Activated CD4-positive, alpha-beta memory T cell treated with anti-CD3 and anti-CD28 coated beads, Interleukin-2, amount 10 ng/mL, durations not matched to agents 7 days and 5 days (primary cell): ENCODE results near the gene CLPTM1. TPM values are rescaled to one million over a fixed set of nuclear protein-coding genes. Genes with fewer than 3 reads are reported as not detected.

ENCODE experiments used
- CTCF ChIA-PET: fragments of 350-600 bp; sonication (Branson Sonifier 250); formaldehyde crosslinking; loops from one replicate; lab custom pipeline; 2021; ENCODE audit warnings: antibody characterized with exemption, inconsistent platforms; lab: Charles Lee
- POLR2A ChIA-PET: fragments of 350-600 bp; sonication (Branson Sonifier 250); formaldehyde crosslinking; loops from one replicate; lab custom pipeline; 2021; ENCODE audit warnings: antibody characterized with exemption; lab: Charles Lee
- DNase-seq: peaks from one replicate; pipeline ENCODE4 v3.0.0-alpha.2; 2020
- H3K27ac Mint-ChIP-seq: one replicate; pipeline ENCODE4 v1.8.0; 2021; ENCODE audit warnings: mild to moderate bottlenecking, mixed read lengths
- H3K27me3 Mint-ChIP-seq: one replicate; pipeline ENCODE4 v1.8.0; 2021; ENCODE audit warnings: mixed read lengths
- H3K36me3 Mint-ChIP-seq: one replicate; pipeline ENCODE4 v1.8.0; 2021; ENCODE audit warnings: low read depth, mixed read lengths
- H3K4me1 Mint-ChIP-seq: one replicate; pipeline ENCODE4 v1.8.0; 2021; ENCODE audit warnings: mixed read lengths
- H3K4me3 Mint-ChIP-seq: one replicate; pipeline ENCODE4 v1.8.0; 2021; ENCODE audit warnings: mild to moderate bottlenecking, mixed read lengths
- H3K9me3 Mint-ChIP-seq: one replicate; pipeline ENCODE4 v1.8.0; 2021; ENCODE audit warnings: mixed read lengths
- total RNA-seq, 2 experiments: library from RNA; stranded (reverse); gene quantifications; one replicate each; pipeline ENCODE4 v1.2.3, GENCODE V29; 2021

CLPTM1 gene
- total RNA-seq, 2 experiments from 2014 or later: 66.9 to 68.6 TPM

DNA sequence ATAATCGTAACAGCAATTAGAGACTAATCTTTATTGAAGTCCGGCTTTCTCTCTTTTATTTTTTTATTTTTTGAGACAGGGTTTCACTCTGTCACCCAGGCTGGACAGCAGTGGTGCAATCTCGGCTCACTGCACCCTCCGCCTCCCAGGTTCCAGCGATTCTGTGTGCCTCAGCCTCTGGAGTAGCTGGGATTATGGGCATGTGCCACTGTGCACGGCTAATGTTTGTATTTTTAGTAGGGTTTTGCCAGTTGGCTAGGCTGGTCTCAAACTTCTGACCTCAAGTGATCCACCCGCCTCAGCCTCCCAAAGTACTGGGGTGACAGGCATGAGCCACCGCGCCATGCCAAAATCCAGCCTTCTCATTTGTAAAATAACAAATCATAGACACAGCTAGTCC lies 5.6 kb upstream of the CLPTM1 start:
- Mint-ChIP-seq H3K27ac (no peak overlapping the region), H3K4me1 (peaks cover 10% of the 10 kb centered on the region), H3K9me3 (no peaks in the 10 kb centered on the region), H3K36me3 (peaks cover 3% of the 10 kb centered on the region), H3K4me3 (no peak overlapping the region), H3K27me3 (no peaks in the 10 kb centered on the region)
- no peak for DNase-seq
- POLR2A ChIA-PET: no interaction called here
- CTCF ChIA-PET: no interaction called here

DNA sequence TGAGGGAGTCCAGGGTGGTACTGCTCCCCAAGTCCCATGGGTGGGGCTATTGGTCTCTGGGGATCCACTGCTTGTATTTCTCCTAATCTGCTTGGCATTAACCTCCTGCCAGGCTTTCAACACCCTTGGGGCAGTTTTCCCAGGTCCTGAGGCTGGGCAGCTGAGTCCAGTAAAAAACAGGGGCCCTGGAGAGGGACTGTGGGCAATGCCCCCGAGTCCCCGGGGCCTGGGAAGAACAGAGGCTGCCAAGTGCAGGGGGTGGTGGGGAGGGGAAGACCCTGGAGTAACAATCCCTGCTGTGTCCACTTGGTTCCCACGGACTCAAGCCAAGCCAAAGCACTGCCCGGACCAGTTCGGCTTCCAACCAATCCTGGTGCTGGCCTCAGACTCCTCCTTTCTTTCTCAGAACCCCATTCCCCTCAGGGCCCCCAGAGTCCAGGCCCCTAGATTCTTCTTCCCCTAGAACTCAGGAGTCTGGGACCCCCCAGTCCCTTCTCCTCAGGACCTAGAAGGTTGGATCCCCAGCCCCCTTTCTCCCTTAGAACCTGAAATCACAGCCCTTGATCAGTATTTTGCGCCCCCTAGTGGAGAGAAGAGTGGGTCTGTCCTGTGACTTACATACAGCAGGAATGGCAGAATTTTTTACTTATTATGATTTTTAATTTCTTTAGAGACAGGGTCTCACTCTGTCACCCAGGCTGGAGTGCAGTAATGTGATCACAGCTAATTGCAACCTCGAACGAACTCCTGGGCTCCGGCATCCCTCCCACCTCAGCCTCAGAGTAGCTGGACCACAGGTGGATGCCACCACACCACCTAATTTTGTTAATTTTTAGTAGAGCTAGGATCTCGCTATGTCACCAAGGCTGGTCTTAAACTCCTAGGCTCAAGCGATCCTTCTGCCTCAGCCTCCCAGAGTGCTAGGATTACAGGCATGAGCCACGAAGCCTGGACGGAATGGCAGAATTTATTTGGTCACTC lies 3.7 kb upstream of the CLPTM1 start:
- POLR2A ChIA-PET: no interaction called here
- H3K27ac Mint-ChIP-seq: no peak overlapping the region
- peaks cover 5% of the 10 kb centered on the region for H3K36me3 Mint-ChIP-seq

DNA sequence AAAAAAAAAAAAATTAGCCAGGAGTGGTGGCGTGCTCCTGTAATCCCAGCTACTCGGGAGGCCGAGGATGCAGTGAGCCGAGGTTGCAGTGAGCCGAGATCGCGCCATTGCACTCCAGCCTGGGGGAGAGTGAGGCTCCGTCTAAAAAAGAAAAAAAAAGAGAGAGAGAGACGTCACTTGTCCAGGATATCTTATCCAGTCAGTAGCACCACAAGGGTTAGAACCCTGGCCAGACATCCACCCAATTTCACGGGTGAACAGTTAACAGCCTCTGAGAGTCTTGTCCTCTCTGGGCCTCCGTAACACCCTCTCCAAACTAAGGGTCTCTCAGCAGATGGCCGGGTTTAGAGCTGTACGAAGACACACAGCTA lies 917 bp upstream of the CLPTM1 start:
- no peak for DNase-seq
- H3K27ac Mint-ChIP-seq: peak overlapping the region; percentile 91
- ChIA-PET POLR2A (interaction anchor here (0.8 to 2.5 kb wide), 10 partner anchors 17 to 223 kb away, joined by 3 to 21 read pairs (median 3); partner anchors contain the start of genes CLASRP, GEMIN7, PPP1R37 and RELB), CTCF (interaction anchor here (0.5 to 1.8 kb wide), 7 partner anchors 66 to 270 kb away, joined by 3 to 5 read pairs (median 4); partner anchors contain the start of genes BLOC1S3, CLASRP, NECTIN2 and TRAPPC6A)
- H3K36me3 Mint-ChIP-seq: peaks cover 5% of the 10 kb centered on the region
- H3K27me3 Mint-ChIP-seq: no peaks in the 10 kb centered on the region
- no peaks in the 10 kb centered on the region for H3K9me3 Mint-ChIP-seq
- peaks cover 38% of the 10 kb centered on the region for H3K4me1 Mint-ChIP-seq
- H3K4me3 Mint-ChIP-seq: peak overlapping the region; percentile 96

More for the DNA sequence above, 3.7 kb upstream of the CLPTM1 start:
- Mint-ChIP-seq H3K4me1 (peaks cover 20% of the 10 kb centered on the region), H3K27me3 (no peaks in the 10 kb centered on the region), H3K9me3 (no peaks in the 10 kb centered on the region), H3K4me3 (no peak overlapping the region)
- DNase-seq: peak; percentile 58
- CTCF ChIA-PET: interaction anchor here (0.7 to 2.4 kb wide), 9 partner anchors 12 to 228 kb away, joined by 3 to 13 read pairs (median 3); partner anchors contain the start of gene APOE

DNA sequence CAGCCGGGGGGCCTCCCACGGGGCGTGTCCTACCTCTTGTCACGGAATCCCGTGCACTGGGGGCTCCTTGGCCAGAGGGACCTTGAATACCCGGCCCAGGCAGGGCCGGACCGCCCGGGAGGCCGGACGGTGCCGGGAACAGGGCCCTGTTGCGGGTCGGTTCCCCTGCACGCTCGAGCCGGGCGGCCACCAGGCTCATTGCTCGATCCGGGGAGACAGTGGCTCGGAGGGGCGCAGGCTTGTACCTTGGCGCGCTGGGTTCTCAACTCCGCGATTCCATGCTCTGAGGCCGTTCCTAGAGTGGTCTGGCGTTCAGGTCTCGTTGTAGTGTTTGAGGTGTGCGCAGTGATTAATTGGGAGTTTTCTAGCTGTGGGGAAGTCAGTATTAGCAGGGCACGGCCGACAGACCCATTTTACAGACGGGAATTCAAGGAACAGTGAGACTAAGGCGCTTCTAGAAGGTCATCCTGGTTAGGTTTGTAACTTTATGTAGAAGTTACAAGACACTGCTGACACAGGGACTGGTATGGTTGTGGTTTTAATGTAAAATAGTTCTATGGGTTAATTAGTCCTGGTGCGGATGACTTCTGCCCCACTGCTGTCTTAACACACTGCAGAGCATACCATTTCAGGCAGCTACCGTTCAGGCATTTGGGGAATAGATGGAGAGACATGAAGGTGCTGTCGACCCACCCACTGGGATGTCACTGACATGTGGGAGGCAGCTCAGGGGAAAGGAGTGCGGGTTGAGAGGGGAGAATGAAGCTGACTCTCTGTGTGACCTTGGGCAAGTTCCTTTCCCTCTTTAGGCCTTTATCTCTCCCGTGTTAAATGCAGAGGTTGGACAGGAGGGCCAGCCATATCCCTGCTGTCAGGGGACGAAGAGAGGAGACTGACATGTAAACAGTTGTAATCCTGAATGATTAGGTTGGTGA lies 592 bp downstream of the CLPTM1 start:
- H3K4me1 Mint-ChIP-seq: peaks cover 46% of the 10 kb centered on the region
- CTCF ChIA-PET: interaction anchor here (1.0 to 1.8 kb wide), 4 partner anchors 83 to 222 kb away, joined by 3 to 5 read pairs (median 4); partner anchors contain the start of genes BLOC1S3, CLASRP, NECTIN2 and TRAPPC6A

DNA sequence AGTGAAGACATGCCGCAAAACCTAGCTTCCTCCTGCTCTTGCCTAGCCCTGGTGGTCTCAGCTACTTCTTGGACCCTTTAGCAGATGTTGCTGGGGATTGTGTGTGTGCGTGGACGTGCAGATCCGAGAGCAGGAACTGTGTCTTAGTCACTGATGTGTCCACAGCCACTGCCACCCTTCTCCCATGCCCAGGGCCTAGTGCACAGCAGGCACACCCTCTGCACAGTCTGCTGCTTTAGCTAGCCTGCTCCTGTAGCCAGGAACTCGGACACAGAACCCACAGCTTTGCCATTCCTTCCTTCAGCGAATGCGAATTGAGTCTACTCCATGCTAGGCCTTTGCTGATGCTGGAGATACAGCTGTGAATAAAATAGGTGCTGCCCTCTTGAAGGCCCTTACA lies 2.3 kb downstream of the CLPTM1 start:
- CTCF ChIA-PET: interaction anchor here (1.1 kb wide), 1 partner anchor 9 kb away, joined by 3 read pairs; no protein-coding TSS in a partner anchor
- Mint-ChIP-seq H3K36me3 (peaks cover 18% of the 10 kb centered on the region), H3K27me3 (no peaks in the 10 kb centered on the region), H3K9me3 (no peaks in the 10 kb centered on the region), H3K4me3 (no peak overlapping the region), H3K27ac (no peak overlapping the region), H3K4me1 (peaks cover 44% of the 10 kb centered on the region)
- POLR2A ChIA-PET: interaction anchor here (2.1 kb wide), 1 partner anchor 102 kb away, joined by 4 read pairs; no protein-coding TSS in a partner anchor
- no peak for DNase-seq

More for the DNA sequence above, 592 bp downstream of the CLPTM1 start:
- H3K36me3 Mint-ChIP-seq: peaks cover 11% of the 10 kb centered on the region
- no peaks in the 10 kb centered on the region for H3K9me3 Mint-ChIP-seq
- no peaks in the 10 kb centered on the region for H3K27me3 Mint-ChIP-seq
- no peak for DNase-seq
- peak overlapping the region; percentile 96 for H3K4me3 Mint-ChIP-seq
- POLR2A ChIA-PET: interaction anchor here (0.9 to 2.5 kb wide), 9 partner anchors 11 to 416 kb away, joined by 3 to 21 read pairs (median 4); partner anchors contain the start of genes GEMIN7, PPP1R37, RELB and TOMM40
- H3K27ac Mint-ChIP-seq: peak overlapping the region; percentile 78

DNA sequence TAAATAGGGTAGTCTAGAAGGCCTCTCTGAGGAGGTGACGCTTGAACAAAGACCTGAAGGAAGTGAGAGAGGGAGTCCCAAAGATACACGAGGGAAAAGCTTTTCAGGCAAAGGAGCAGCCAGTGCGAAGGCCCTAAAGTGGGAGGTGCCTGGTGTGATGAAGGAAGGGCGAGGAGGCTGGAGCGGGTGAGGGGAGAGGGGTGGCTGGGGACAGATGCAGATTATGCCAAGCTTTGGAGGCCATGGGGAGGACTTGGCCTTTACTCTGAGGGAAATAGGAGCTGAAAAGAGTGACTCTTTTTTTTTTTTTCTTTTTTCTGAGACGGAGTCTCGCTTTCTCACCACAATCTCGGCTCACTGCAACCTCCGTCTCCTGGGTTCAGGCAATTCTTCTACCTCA lies 2.9 kb downstream of the CLPTM1 start:
- no peak overlapping the region for H3K27ac Mint-ChIP-seq
- H3K4me1 Mint-ChIP-seq: peaks cover 44% of the 10 kb centered on the region
- no peak for DNase-seq
- ChIA-PET POLR2A (interaction anchor here (1.0 kb wide), 1 partner anchor 68 kb away, joined by 3 read pairs; no protein-coding TSS in a partner anchor), CTCF (interaction anchor here (1.1 kb wide), 1 partner anchor 10 kb away, joined by 3 read pairs; no protein-coding TSS in a partner anchor)
- no peaks in the 10 kb centered on the region for H3K9me3 Mint-ChIP-seq
- H3K36me3 Mint-ChIP-seq: peaks cover 20% of the 10 kb centered on the region
- H3K4me3 Mint-ChIP-seq: no peak overlapping the region
- H3K27me3 Mint-ChIP-seq: no peaks in the 10 kb centered on the region

DNA sequence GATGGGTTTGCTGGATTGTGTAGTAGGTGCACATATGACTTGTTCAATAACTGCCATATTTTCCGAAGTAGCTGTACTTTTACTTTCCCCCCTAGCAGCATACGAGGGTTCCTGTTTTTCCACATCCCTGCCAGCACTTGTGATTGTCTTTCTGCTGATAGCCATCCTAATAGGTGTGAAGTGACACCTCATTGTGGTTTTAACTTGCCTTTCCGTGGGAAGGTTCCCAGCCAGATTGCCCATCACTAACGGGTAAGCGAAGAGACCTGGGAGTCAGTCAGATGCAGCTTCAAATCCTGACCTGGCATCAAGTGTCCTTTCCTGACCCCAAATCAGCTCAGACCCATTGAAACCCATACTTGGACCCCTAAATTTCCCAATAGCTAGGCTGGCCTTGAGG lies 4.5 kb downstream of the CLPTM1 start:
- no peaks in the 10 kb centered on the region for H3K27me3 Mint-ChIP-seq
- peaks cover 36% of the 10 kb centered on the region for H3K4me1 Mint-ChIP-seq
- no peak overlapping the region for H3K27ac Mint-ChIP-seq
- H3K36me3 Mint-ChIP-seq: peaks cover 21% of the 10 kb centered on the region
- no peak for DNase-seq
- H3K9me3 Mint-ChIP-seq: no peaks in the 10 kb centered on the region
- no peak overlapping the region for H3K4me3 Mint-ChIP-seq
- CTCF ChIA-PET: interaction anchor here (0.7 to 1.1 kb wide), 2 partner anchors 11 to 56 kb away, joined by 3 read pairs; no protein-coding TSS in a partner anchor
- POLR2A ChIA-PET: no interaction called here

DNA sequence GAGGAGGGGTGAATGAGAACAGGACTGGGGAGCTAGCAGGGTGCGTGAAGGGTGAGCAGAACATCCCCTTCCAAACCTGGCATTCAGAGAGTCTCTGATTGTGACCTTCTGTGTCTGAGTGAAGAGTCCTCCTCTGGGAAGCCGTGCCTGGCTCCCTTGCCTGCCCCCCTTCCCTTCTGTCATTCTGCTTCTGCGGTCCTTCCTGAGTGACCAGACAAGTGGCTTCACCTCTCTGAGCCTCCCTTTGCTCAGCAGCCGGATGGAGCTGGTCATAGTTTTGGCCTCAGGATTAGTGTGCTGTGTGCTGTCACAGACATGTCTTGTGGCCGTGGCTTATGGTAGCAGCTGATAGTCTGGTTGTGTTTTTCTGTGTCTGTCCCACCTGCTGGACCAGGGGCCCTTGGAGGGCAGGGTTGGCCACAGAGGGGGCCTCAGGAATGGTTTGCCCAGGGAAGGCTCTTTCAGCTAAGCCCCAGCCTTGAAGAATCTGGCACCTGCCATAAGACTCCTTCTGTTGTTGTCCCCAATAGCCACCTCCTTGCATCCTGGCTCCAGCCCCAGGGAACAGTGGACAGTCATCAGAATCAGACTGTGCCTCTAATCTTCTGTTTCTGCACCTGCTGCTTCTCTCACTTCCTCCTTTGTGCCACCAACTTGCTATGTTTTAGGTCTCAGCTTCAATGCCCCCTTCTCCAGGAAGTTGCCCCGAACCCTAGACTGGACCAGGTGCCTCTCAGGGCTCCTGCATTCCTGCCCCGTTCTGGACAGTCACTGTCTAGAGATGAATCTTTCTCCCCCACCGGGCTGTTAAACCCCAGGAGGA lies 5.9 kb downstream of the CLPTM1 start:
- peaks cover 22% of the 10 kb centered on the region for H3K36me3 Mint-ChIP-seq
- H3K4me1 Mint-ChIP-seq: peaks cover 30% of the 10 kb centered on the region
- CTCF ChIA-PET: interaction anchor here (1.1 kb wide), 1 partner anchor 10 kb away, joined by 3 read pairs; no protein-coding TSS in a partner anchor
- H3K27me3 Mint-ChIP-seq: no peaks in the 10 kb centered on the region
- H3K9me3 Mint-ChIP-seq: no peaks in the 10 kb centered on the region
- DNase-seq: no peak
- no peak overlapping the region for H3K27ac Mint-ChIP-seq
- H3K4me3 Mint-ChIP-seq: no peak overlapping the region
- POLR2A ChIA-PET: no interaction called here

DNA sequence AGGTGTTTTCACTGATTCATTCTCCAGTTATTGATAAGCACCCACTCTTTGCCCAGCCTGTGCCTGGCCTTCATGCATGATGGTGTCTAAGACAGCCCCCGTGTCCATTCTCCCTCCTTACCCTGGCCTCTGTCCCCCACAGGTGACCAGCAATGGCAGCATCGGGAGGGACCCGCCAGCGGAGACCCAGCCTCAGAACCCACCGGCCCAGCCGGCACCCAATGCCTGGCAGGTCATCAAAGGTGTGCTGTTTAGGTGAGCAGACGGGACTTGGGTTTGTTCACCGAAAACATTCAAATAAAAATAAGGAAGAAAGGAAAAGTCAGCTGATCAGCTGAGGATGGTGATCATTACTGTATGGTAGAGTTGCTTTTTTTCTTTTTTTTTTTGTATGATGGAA lies 6.6 kb downstream of the CLPTM1 start:
- peaks cover 23% of the 10 kb centered on the region for H3K4me1 Mint-ChIP-seq
- H3K27me3 Mint-ChIP-seq: no peaks in the 10 kb centered on the region
- no peak overlapping the region for H3K4me3 Mint-ChIP-seq
- DNase-seq: no peak
- ChIA-PET POLR2A (no interaction called here), CTCF (interaction anchor here (0.7 kb wide), 1 partner anchor 516 kb away, joined by 3 read pairs; no protein-coding TSS in a partner anchor)
- H3K9me3 Mint-ChIP-seq: no peaks in the 10 kb centered on the region
- peaks cover 22% of the 10 kb centered on the region for H3K36me3 Mint-ChIP-seq
- no peak overlapping the region for H3K27ac Mint-ChIP-seq

DNA sequence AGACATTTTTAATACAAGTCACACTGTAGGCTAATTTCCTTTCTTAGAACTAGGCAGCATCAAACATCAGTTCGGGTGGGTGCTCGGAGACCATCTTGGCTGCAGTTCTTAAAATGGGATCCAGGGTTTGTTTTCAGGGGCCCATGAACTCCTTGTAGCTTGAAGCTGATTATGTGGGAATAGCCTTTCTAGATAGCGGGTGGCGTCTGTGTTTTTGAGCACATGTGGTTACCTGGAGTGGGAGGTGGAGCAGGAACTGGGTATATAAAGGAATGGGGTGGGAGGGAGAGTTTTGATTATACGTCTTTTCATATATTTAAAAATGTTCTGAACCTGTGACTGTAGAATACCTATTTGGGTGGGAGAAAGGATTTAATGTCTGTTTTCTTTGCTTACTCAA lies 12.9 kb downstream of the CLPTM1 start:
- H3K9me3 Mint-ChIP-seq: no peaks in the 10 kb centered on the region
- no peaks in the 10 kb centered on the region for H3K27me3 Mint-ChIP-seq
- no peak overlapping the region for H3K4me3 Mint-ChIP-seq
- DNase-seq: no peak
- no peak overlapping the region for H3K27ac Mint-ChIP-seq
- peaks cover 2% of the 10 kb centered on the region for H3K4me1 Mint-ChIP-seq
- ChIA-PET POLR2A (no interaction called here), CTCF (no interaction called here)
- peaks cover 12% of the 10 kb centered on the region for H3K36me3 Mint-ChIP-seq

DNA sequence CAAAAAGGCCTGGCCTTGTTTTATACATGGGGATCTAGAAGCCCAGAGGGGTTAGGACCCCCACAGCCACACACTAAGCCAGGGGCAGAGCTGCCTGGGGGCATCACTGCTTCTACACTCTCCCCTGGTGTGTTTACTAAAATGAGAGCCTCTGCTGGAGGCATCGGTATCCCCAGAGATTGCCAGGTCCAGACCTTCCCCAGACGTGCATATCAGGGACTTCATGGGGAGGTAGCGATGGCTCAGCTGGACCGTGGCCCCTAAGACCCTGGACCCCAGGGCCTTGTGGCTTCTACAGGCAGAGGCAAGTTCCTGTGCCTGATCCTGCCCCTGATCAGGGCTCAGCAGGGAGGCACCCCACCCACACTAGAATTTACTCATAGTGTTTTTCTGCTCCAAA lies 13.5 kb downstream of the CLPTM1 start:
- no peak overlapping the region for H3K27ac Mint-ChIP-seq
- H3K27me3 Mint-ChIP-seq: no peaks in the 10 kb centered on the region
- H3K4me1 Mint-ChIP-seq: peaks cover 2% of the 10 kb centered on the region
- DNase-seq: no peak
- no peaks in the 10 kb centered on the region for H3K9me3 Mint-ChIP-seq
- ChIA-PET CTCF (no interaction called here), POLR2A (no interaction called here)
- H3K36me3 Mint-ChIP-seq: peaks cover 15% of the 10 kb centered on the region
- no peak overlapping the region for H3K4me3 Mint-ChIP-seq
